ENCODE measurements around the gene TRMT2B.

DNA sequence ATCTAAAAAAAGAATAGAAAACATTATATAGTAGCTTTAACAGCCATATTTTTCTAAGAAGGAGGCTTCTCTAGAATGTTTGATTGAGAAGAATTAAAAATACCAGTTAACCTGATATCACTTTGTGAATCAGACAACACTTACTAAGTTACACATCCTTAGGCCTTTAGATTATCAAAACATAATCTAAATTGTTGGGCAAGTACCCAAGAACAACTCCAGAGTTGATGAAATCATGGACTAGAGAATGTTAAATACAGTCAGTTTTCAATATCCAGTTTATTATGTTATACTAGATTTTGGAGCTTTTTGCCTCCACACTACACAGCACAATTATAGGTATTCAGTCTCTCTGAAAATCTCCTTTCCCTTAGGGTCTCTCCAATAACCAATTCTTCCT is 42.8 kb downstream of the TRMT2B start:
- TF ChIP-seq CTCF (IDR thresholded peaks at IDR 0.05): no peak
- TF ChIP-seq POLR2A (IDR thresholded peaks at IDR 0.05): no peak
